Activated CD8-positive, alpha-beta memory T cell treated with anti-CD3 and anti-CD28 coated beads, Interleukin-2, amount 50 U/mL, for 4 hours (primary cell): ENCODE measurements around the gene HTR1E.
"Not testable (repeated sequence)": the region's sequence is repeated elsewhere in the genome, so short reads cannot be mapped to it uniquely, and the experiment has no call there.

Experiments
- DNase-seq: peaks from one replicate; pipeline ENCODE4 v3.0.0-alpha.2; 2020

Gene HTR1E

DNA sequence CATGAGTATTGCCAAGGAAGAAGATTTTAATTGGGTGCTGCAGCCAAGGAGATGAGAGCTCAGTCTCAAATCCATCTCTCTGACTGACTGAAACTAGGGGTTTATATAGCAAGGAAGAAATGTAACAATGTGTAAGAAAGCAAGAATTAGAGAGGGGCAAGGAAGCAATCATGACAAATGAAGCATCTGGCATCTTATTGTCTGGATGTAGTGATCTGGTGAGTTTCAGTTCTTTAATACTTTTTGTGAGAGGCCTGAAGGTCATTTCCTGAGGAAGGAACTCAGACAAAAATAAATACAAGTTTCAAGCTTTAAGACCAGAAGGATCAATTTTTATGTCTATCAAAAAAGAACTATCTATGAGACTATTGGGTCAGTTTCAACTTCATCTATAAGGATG is 64.2 kb downstream of the HTR1E start:
- no peak for DNase-seq

DNA sequence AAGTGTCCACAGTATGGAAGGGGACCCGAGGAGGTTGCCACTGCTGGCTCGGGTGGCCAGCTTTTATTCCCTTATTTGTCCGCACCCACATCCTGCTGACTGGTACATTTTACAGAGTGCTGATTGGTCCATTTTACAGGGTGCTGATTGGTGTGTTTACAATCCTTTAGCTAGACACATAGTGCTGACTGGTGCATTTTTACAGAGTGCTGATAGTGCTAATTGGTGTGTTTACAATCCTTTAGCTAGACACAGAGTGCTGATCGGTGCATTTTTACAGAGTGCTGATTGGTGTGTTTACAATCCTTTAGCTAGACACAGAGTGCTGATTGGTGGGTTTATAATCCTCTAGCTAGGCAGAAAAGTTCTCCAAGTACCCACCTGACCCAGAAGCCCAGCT is 65.1 kb downstream of the HTR1E start:
- DNase-seq: not testable (repeated sequence)

DNA sequence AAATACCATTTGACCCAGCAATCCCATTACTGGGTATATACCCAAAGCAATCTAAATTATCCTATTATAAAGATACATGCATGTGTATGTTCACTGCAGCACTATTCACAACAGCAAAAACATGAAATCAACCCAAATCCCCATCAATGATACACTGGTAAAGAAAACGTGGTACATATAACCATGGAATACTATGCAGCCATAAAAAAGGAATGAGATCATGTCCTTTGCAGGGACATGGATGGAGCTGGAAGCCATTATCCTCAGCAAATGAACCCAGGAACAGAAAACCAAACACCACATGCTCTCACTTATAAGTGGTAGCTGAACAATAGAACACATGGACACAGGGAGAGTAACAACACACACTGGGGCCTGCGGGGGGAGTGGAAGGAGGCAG is 69.2 kb downstream of the HTR1E start:
- not testable (repeated sequence) for DNase-seq

DNA sequence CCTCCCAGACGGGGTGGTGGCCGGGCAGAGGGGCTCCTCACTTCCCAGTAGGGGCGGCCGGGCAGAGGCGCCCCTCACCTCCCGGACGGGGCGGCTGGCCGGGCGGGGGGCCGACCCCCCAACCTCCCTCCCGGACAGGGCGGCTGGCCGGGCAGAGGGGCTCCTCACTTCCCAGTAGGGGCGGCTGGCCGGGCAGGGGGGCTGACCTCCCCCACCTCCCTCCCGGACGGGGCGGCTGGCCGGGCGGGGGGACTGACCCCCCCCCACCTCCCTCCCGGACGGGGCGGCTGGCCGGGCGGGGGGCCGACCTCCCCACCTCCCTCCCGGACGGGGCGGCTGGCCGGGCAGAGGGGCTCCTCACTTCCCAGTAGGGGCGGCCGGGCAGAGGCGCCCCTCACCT is 72.3 kb downstream of the HTR1E start:
- not testable (repeated sequence) for DNase-seq

DNA sequence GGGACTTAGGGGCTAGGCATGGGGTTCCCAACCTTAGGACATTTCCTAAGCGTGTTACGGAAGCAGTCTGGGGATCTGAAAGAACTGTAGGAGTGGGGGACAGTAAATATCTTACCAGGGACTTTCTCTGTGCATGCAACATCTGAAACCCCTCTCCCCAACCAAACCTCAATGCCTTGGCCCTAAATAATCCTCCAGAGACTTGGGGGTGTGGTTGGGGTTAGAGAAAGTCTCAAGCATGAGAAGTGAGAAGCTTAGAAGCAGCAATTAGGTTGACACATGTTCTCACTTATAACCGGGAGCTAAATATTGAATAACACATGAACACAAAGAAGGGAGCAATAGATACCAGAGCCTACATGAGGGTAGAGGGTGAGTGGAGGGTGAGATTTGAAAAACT is 74.7 kb downstream of the HTR1E start:
- DNase-seq: no peak

DNA sequence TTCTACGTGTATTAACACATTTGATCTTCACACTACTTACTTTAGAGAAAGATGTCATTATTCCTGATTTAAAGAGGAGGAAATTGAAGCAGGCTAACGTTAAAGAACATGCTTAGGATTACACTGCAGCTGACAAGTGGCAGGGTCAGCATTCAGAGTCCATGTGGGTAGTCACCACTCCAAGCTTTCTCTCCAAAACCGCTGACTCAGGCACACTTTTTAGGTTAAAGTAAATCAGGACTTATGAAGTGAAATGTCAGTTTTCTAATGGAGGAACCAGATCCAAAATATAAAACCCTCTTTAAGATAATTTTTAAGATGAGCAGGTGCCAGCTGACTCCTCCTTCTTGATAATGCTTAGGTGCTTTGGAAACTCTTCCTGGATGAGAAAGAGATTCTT is 75.4 kb downstream of the HTR1E start:
- no peak for DNase-seq

DNA sequence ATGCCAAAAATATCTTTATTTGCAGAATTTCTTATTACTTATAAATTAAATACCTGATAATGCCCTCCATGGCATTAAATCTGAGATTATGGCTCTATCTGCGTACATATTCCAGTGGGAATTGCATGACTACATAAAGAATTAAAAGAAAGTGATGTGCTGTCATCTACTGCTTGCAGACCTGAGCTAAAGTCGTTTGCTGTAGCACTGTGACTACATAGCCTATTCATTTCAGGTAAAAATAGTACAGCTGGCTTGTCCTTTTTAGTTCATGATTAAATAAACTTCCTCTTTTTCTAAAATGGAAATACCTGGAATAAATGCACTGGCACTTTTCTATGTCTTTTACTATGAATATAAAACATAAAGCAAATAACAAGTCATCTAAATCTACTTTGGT is 79.4 kb downstream of the HTR1E start:
- DNase-seq: no peak

DNA sequence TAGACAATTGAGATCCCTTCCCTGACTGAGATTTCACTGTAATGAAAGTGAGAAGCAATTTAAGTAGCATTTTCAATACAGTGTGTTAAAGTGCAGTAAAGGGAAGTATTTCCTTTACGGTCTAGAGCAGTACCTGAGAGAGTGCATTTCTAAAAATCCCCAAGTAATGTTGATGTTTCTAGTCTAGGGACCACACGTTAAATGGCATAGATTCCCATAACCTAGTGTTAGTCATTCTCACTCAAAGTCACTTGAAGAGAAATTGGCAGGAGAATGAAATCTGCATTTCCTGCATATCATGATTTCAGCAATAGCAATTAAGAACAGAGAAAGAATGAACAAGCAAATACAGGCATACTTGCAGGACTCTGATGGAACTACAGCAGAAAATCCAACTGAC is 89.7 kb downstream of the HTR1E start:
- DNase-seq: no peak

DNA sequence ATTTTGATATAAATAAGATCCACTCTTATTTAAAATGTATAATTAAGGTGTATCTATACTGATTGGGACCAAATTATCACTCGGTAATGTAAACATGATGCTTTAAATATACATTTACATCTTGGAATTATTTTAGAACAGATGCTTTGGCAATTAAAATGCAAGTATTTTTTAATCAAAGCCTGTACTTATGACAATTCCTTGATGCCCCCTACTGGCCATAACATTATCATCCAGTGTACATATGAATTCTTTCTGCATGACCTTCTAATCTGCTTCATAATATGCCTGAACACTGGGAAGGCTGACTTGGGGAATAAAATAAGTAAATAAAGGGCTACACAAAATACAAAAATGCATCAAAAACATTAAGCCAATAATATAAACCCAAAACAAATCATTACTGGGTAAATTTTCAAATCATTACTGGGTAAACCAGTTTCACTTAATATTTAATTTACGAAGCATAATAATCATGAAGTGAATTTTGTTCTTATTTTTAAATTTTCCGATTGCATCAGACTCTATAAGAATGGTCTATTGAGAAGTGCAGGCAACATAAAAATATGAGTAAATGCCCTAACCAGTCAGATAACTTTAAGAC is 92.5 kb downstream of the HTR1E start:
- DNase-seq: no peak

DNA sequence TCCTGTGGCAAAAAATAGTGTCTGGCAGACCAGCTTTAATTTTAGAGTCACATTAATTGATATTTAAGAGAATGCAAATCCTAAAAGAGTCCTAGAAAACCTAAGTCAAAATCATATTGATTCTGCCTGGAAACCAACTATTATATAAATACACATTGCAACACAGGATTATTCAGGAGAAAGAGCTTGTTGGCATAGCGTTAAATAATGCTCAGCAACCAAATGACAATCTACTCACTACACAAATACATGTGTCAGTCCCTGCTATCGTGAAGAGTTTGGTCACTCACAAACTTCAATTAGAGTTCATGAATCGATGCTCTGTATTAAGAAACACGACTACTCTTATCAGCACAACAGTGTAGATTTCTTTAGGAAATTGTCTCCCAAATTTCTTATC is 103.4 kb downstream of the HTR1E start:
- no peak for DNase-seq

DNA sequence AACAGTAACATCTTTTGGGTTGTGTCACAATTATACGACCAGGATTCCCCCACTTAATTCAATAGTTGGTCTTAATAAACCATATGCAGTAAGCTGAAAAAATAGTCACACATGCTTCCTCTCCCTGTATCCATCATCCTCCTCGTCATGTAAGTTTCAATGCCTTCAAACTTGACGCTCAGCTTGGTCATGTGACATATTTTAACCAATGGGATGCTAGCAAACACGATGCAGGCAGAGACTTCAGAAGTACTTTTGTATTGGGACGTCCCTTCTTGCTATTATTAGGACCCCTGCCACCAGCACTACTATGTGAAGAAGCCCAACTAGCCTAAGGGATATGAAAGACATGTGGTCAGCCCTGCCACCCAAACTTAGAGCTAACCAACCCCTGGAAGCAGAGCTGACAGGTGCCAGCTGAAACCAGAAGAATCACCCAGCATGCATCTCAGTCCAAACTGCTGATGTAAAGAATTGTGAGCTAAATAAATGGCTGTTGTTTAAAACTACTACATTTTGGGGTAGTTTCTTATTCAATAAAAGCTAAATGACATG is 108.3 kb downstream of the HTR1E start:
- DNase-seq: no peak

DNA sequence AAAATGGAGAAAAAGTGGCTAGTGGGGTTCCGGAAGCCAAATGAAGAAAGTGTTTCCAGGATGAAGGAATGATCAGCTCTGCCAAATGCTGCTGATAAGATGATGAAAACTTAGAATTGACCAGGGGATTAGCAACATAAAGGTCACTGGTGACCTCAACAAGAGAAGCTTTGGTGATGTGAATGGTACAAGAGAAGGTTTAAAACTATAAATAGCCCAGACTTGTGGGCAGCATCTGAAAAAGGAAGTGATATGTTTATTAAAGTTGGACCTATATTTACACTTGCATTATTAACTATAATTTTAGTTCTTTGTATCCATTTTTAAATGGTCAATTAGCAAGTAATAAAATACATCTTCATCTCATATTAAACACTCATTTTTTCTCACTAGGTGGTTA is 112.5 kb downstream of the HTR1E start:
- DNase-seq: no peak

DNA sequence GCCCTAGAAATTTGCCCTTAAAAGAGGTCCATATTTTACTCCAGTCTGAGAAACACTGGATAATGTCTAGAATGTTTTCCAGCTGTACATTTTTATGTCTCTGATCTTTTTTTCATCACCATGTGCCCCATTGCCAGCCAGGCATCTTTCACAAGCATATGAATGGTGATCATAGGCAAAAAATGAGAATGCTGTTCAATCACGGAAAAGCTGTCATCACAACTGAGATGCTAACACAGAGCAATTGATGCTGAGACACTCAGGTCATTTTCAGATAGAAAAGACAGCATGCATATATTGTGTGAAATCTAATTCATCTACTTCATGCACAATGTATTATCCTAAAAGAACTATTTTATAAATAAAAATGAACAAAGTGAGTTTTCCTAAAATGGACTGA is 116.0 kb downstream of the HTR1E start:
- DNase-seq: no peak

DNA sequence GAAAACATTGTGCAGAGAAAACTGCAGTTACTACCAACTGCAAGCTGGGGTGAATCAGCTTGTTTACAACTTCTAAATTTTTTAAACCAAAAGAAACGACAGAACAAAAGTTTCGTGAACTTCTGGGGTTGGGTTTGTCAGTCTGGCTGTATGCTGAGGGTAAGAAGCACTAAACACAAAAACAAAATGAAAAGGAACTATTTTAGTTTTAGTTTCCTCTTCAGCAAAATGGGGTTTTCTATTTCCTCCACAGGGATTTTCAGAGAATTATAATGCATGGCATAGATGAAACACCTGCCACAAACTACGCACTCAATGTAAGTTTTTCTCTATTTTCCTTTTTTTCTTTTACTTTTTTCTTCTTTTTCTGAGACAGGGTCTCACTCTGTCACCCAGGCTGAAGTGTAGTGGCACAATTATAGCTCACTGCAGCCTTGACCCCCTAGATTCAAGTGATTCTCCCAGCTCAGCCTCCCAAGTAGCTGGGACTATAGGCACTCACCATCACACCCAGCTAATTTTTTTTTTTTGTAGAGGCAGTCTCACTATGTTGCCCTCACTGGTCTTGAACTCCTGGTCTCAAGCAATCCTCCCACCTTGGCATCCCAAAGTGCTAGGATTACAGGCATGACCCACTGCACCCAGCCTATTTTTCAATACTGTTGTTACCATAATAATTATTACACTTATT is 117.0 kb downstream of the HTR1E start:
- no peak for DNase-seq

DNA sequence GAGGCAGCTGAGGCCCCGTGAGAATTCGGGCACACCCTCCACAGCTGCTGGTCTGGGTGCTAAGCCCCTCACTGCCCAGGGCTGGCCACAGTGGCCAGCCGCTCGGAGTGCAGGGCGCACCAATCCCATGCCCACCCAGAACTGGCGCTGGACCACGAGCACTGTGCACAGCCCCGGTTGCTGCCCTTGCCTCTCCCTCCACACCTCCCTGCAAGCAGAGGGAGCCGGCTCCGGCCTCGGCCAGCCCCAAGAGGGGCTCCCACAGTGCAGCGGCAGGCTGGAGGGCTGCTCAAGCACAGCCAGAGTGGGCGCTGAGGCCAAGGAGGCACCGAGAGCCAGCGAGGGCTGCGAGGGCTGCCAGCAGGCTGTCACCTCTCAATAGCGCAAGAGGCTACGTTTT is 122.6 kb downstream of the HTR1E start:
- no peak for DNase-seq

DNA sequence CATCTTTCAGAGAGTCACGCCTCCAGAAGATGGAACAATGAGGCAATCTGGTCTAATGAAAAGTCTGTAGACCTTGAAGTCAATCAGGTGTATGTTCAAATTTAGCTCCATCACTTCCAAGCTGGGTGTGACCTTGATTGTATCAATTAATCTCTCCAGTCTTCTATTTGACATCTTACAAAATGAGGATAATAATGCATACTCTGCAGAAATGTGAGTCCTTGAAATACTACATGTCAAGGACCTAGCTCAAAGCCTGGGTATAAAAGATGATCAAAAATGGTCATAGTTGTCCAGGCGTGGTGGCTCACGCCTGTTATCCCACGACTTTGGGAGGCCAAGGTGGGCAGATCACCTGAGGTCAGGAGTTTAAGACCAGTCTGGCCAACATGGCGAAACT is 127.8 kb downstream of the HTR1E start:
- no peak for DNase-seq
